DOHH2 (cell line): ENCODE results near the gene NNT.
"Not testable (repeated sequence)": the region's sequence is repeated elsewhere in the genome, so short reads cannot be mapped to it uniquely, and the experiment has no call there.

Experiments
- H3F3A ChIP-seq: fragments of 200-600 bp; sonication (generic), shearing (Covaris generic); 2 replicates; pipeline ENCODE4 v1.6.0; 2016; ENCODE audit warnings: antibody characterized with exemption, mild to moderate bottlenecking; ENCODE audit not compliant: control insufficient read depth, insufficient read depth
- H3K27ac ChIP-seq: fragments of 200-600 bp; sonication (generic); 2 replicates; pipeline ENCODE4 v1.5.1; 2014; ENCODE audit warnings: low read depth, mild to moderate bottlenecking, low read length, moderate library complexity
- H3K27me3 ChIP-seq: fragments of 200-600 bp; sonication (generic); 2 replicates; pipeline ENCODE4 v1.6.1; 2014; ENCODE audit warnings: mild to moderate bottlenecking, low read length, mixed read lengths; ENCODE audit not compliant: control insufficient read depth
- H3K36me3 ChIP-seq: fragments of 200-600 bp; sonication (generic); 2 replicates; pipeline ENCODE4 v1.6.1; 2014; ENCODE audit warnings: mild to moderate bottlenecking, low read length, moderate library complexity, mixed read lengths; ENCODE audit not compliant: control insufficient read depth
- H3K4me1 ChIP-seq: fragments of 200-600 bp; sonication (generic); 2 replicates; pipeline ENCODE4 v1.6.1; 2014; ENCODE audit warnings: mild to moderate bottlenecking, low read length, mixed read lengths; ENCODE audit not compliant: control insufficient read depth
- H3K4me2 ChIP-seq: fragments of 200-600 bp; sonication (generic); 2 replicates; pipeline ENCODE4 v1.6.0; 2014; ENCODE audit warnings: mild to moderate bottlenecking, low read length, moderate library complexity
- H3K4me3 ChIP-seq: fragments of 200-600 bp; sonication (generic); 2 replicates; pipeline ENCODE4 v1.5.1; 2014; ENCODE audit warnings: mild to moderate bottlenecking, low read length, mixed read lengths
- H3K79me2 ChIP-seq: fragments of 200-600 bp; sonication (generic); 2 replicates; pipeline ENCODE4 v1.6.1; 2014; ENCODE audit warnings: mild to moderate bottlenecking, low read length, mixed read lengths; ENCODE audit not compliant: control insufficient read depth
- H3K9me2 ChIP-seq: fragments of 200-600 bp; sonication (generic); replicated peaks from 2 replicates; pipeline ENCODE4 v1.6.1; 2014; ENCODE audit warnings: mild to moderate bottlenecking, low read length, mixed read lengths; ENCODE audit not compliant: control insufficient read depth
- H3K9me3 ChIP-seq: fragments of 200-600 bp; sonication (generic); 2 replicates; pipeline ENCODE4 v1.6.1; 2014; ENCODE audit warnings: antibody characterized with exemption, low read length, mixed read lengths; ENCODE audit not compliant: control insufficient read depth, insufficient read depth
- H4K20me1 ChIP-seq: fragments of 200-600 bp; sonication (generic); 2 replicates; pipeline ENCODE4 v1.6.0; 2014; ENCODE audit warnings: low read depth, mild to moderate bottlenecking, antibody characterized with exemption, low read length, moderate library complexity; ENCODE audit not compliant: control insufficient read depth, insufficient read depth
- EZH2phosphoT487 ChIP-seq: fragments of 200-600 bp; sonication (generic); IDR thresholded peaks from 2 replicates; pipeline ENCODE4 v1.6.1; 2017; ENCODE audit warnings: borderline replicate concordance, mild to moderate bottlenecking, antibody characterized with exemption, low read length, moderate library complexity, mixed read lengths
- TF ChIP-seq, protein P1 (sequence below): fragments of 200-600 bp; sonication (generic); IDR thresholded peaks from one replicate; pipeline ENCODE4 v1.5.1; 2014; ENCODE audit warnings: antibody characterized with exemption, mild to moderate bottlenecking, low read depth, low read length; ENCODE audit not compliant: poor library complexity, severe bottlenecking

Gene NNT

DNA sequence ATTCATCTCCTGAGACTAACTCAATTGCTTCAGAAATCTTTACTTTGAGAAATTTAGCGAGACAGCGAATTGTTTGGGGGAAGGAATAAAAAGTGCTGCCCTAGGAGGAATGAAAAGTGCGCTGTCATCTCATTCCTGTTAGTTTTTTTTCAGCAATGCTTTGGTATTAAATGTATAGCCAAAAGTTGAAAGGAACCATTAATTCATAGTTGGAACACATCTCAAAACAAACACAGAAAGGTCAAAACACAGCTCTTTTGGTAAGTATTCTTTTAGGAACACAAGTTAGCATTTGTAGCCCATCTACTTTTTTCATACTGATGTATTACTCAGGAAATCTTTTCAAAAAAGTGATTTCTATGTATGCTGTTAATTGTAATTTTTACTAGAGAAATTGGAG is 109.1 kb downstream of the NNT start:
- Histone ChIP-seq H3K27me3 (no peaks in the 10 kb centered on the region), H3F3A (no peaks in the 10 kb centered on the region), H3K9me2 (no peaks in the 10 kb centered on the region), H4K20me1 (no peaks in the 10 kb centered on the region), H3K4me3 (no peak overlapping the region), H3K4me1 (no peaks in the 10 kb centered on the region), H3K36me3 (no peaks in the 10 kb centered on the region), H3K9me3 (no peaks in the 10 kb centered on the region), H3K4me2 (no peak overlapping the region), H3K27ac (no peak overlapping the region), H3K79me2 (no peaks in the 10 kb centered on the region)
- TF ChIP-seq EZH2phosphoT487 = no peak

DNA sequence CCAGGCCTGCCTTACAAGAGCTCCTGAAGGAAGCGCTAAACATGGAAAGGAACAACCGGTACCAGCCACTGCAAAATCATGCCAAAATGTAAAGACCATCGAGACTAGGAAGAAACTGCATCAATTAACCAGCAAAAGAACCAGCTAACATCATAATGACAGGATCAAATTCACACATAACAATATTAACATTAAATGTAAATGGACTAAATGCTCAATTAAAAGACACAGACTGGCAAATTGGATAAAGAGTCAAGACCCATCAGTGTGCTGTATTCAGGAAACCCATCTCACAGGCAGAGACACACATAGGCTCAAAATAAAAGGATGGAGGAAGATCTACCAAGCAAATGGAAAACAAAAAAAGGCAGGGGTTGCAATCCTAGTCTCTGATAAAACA is 116.8 kb downstream of the NNT start:
- not testable (repeated sequence) for H3F3A ChIP-seq, H3K4me2 ChIP-seq, H3K9me3 ChIP-seq, H4K20me1 ChIP-seq, H3K36me3 ChIP-seq, H3K79me2 ChIP-seq, H3K4me3 ChIP-seq, H3K27ac ChIP-seq, H3K9me2 ChIP-seq, H3K4me1 ChIP-seq, H3K27me3 ChIP-seq

DNA sequence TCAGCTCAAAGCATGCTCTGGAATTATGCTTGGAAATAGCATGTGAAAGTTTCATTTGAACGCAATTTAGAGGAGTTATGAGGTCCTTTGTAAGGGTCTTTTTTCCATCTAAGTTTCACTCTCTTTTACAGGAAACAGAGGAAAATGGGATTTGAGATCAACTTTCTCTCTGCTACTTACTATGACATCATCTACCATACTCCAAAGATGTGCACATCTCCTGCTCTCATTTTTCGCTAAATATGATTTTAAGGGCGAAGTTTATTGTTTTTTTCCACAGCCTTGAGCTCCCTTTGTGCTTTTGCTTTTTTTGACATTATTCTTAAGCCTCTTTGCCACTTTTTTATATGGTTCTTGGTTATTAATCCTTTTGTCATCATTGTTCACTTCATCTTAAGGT is 125.6 kb downstream of the NNT start:
- Histone ChIP-seq H3K9me2 (no peaks in the 10 kb centered on the region), H4K20me1 (no peaks in the 10 kb centered on the region), H3K4me3 (no peak overlapping the region), H3K4me2 (no peak overlapping the region), H3K36me3 (no peaks in the 10 kb centered on the region), H3F3A (no peaks in the 10 kb centered on the region), H3K27ac (no peak overlapping the region), H3K27me3 (no peaks in the 10 kb centered on the region; the same call in none of the 2 replicates), H3K9me3 (no peaks in the 10 kb centered on the region), H3K4me1 (peaks cover 5% of the 10 kb centered on the region; the same call in 1 of the 2 replicates), H3K79me2 (no peaks in the 10 kb centered on the region)
- no peak for TF ChIP-seq EZH2phosphoT487
- TF ChIP-seq, protein P1, sequence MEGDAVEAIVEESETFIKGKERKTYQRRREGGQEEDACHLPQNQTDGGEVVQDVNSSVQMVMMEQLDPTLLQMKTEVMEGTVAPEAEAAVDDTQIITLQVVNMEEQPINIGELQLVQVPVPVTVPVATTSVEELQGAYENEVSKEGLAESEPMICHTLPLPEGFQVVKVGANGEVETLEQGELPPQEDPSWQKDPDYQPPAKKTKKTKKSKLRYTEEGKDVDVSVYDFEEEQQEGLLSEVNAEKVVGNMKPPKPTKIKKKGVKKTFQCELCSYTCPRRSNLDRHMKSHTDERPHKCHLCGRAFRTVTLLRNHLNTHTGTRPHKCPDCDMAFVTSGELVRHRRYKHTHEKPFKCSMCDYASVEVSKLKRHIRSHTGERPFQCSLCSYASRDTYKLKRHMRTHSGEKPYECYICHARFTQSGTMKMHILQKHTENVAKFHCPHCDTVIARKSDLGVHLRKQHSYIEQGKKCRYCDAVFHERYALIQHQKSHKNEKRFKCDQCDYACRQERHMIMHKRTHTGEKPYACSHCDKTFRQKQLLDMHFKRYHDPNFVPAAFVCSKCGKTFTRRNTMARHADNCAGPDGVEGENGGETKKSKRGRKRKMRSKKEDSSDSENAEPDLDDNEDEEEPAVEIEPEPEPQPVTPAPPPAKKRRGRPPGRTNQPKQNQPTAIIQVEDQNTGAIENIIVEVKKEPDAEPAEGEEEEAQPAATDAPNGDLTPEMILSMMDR = no peak

DNA sequence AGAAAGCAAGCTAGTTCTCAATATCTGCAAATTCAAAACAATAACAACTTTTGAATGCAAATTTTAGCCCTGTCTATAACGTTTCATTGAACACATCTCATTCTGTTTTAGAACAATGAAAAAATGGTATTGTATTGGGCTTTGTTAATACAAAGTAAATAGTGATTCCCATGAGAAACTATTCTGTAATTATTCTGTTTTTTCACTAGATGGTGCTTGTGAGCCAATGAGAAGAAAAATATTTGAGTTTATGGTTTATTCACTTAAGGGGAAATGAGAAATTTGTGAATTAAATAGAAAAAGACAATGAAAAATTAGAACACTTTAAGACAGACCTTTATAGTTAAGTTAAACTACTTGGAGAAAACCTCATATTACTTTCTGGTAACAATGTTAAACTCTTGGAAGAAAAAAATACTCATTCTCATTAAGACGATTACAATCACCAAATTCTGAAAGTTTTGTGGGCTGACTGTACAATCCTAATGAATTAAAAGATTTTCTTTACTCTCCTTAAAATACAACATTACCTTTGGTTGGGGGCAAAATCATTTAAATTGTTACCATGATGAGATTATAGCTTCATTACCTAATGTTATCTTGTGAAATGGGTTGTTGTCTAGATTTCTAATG is 127.0 kb downstream of the NNT start:
- H3K27ac ChIP-seq = no peak overlapping the region
- H3K36me3 ChIP-seq = no peaks in the 10 kb centered on the region
- no peaks in the 10 kb centered on the region for H3K79me2 ChIP-seq
- H3K9me2 ChIP-seq = no peaks in the 10 kb centered on the region
- no peak for TF ChIP-seq EZH2phosphoT487
- TF ChIP-seq, protein P1 = peak; percentile 54
- no peak overlapping the region for H3K4me2 ChIP-seq
- H3K4me1 ChIP-seq = peaks cover 5% of the 10 kb centered on the region; the same call in 1 of the 2 replicates
- no peaks in the 10 kb centered on the region for H4K20me1 ChIP-seq
- H3F3A ChIP-seq = no peaks in the 10 kb centered on the region
- no peaks in the 10 kb centered on the region; the same call in none of the 2 replicates for H3K27me3 ChIP-seq
- H3K4me3 ChIP-seq = no peak overlapping the region
- no peaks in the 10 kb centered on the region for H3K9me3 ChIP-seq
